Spinal cord (tissue), 10 donors: ENCODE data around the gene RIMBP2. TPM values are rescaled to one million over a fixed set of nuclear protein-coding genes. Genes with fewer than 3 reads are reported as not detected.
A peak's percentile ranks its signal among the peaks of the same experiment; 100 is the strongest.

Experiments
- DNase-seq, 6 donors: peaks; one replicate each; pipeline versions ENCODE4 v3.0.0 to v3.0.0-alpha.2; 2013 to 2015; ENCODE audit warnings: low spot score in 6 of 6, low read depth in 4 of 6
- H3K27ac ChIP-seq: one replicate; pipeline ENCODE4 v1.5.1; 2013; ENCODE audit warnings: low read depth, low read length, control low read depth
- H3K27me3 ChIP-seq: one replicate; pipeline ENCODE4 v1.6.1; 2013; ENCODE audit warnings: low read length; ENCODE audit not compliant: control insufficient read depth, insufficient read depth
- H3K36me3 ChIP-seq: one replicate; pipeline ENCODE4 v1.6.1; 2013; ENCODE audit warnings: low read length; ENCODE audit not compliant: control insufficient read depth, insufficient read depth
- H3K4me1 ChIP-seq: one replicate; pipeline ENCODE4 v1.6.1; 2013; ENCODE audit warnings: low read length; ENCODE audit not compliant: control insufficient read depth, insufficient read depth
- H3K4me3 ChIP-seq: one replicate; pipeline ENCODE4 v1.5.1; 2013; ENCODE audit warnings: low read depth, low read length, control low read depth
- H3K9me3 ChIP-seq: one replicate; pipeline ENCODE4 v1.6.1; 2013; ENCODE audit warnings: low read length; ENCODE audit not compliant: control insufficient read depth, insufficient read depth
- WGBS: methylation state at CpG from one replicate; pipeline ENCODE4 v1.1.5; 2013; ENCODE audit warnings: missing lambda C conversion rate; ENCODE audit not compliant: insufficient coverage; 5-methylcytosine and 5-hydroxymethylcytosine counted together
- polyA plus RNA-seq, 2 donors: library from polyadenylated mRNA; unstranded; fragments of 120-200 nt; gene quantifications; one replicate each; pipeline ENCODE4 v1.2.1, GENCODE V29; 2013; ENCODE audit not compliant: insufficient read length in 2 of 2
- total RNA-seq, 2 donors: library from RNA; depleted of rRNA in 1 of 2; stranded (reverse); fragments of 120-200 nt in 1 of 2; fragments of >200 nt in 1 of 2; gene quantifications; one replicate each; pipeline versions ENCODE4 v1.2.3 to v1.2.4, GENCODE V29; 2013 to 2014
- donor health status: healthy.

Gene RIMBP2
- total and polyA plus RNA-seq, 4 donors = 11.4 to 37.3 (median 27.5) TPM

GRCh38 chr12:130479401-130480125, 236.5 kb downstream of the RIMBP2 start:
- H3K36me3 ChIP-seq = peaks cover 27% of the 10 kb centered on the region
- no peak overlapping the region for H3K27ac ChIP-seq
- no peak for DNase-seq
- no peaks in the 10 kb centered on the region for H3K9me3 ChIP-seq
- H3K4me1 ChIP-seq = peaks cover 34% of the 10 kb centered on the region
- no peak overlapping the region for H3K4me3 ChIP-seq
- H3K27me3 ChIP-seq = peaks cover 6% of the 10 kb centered on the region
- WGBS = 78% methylated on average over 23 of the region's 23 CpGs

DNA sequence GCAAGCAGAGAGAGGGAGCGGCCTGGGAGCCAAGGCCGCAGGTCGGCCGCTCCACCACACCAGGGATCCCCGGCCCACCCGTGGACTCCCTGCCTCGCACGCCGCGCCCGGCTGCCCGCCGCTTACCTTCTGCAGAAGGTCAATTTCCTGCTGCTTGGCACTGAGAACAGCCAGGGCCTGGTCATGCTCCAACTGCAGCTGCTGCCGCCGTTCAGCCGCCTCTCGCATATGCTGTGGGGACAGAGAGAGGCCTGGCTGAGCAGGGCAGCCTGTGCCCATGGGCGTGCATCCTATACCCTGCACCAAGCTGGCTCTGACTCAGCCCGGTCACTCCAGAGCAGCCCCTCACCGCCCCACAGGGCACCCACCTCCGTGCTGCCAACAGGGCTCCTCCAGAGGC, 237.3 kb downstream of the RIMBP2 start:
- Histone ChIP-seq H3K4me1 (peaks cover 35% of the 10 kb centered on the region), H3K36me3 (peaks cover 25% of the 10 kb centered on the region), H3K4me3 (no peak overlapping the region), H3K27me3 (peaks cover 6% of the 10 kb centered on the region), H3K27ac (no peak overlapping the region), H3K9me3 (no peaks in the 10 kb centered on the region)
- no peak for DNase-seq
- WGBS = 87% methylated on average over 21 of the region's 21 CpGs

GRCh38 chr12:130477701-130478100, 238.4 kb downstream of the RIMBP2 start:
- H3K9me3 ChIP-seq = no peaks in the 10 kb centered on the region
- peaks cover 42% of the 10 kb centered on the region for H3K4me1 ChIP-seq
- WGBS = 74% methylated on average over 7 of the region's 9 CpGs
- no peak for DNase-seq
- H3K27ac ChIP-seq = no peak overlapping the region
- peaks cover 24% of the 10 kb centered on the region for H3K36me3 ChIP-seq
- no peak overlapping the region for H3K4me3 ChIP-seq
- peaks cover 6% of the 10 kb centered on the region for H3K27me3 ChIP-seq

- Histone ChIP-seq H3K27me3 (peaks cover 6% of the 10 kb centered on the region), H3K27ac (no peak overlapping the region), H3K36me3 (peaks cover 24% of the 10 kb centered on the region), H3K9me3 (no peaks in the 10 kb centered on the region), H3K4me3 (no peak overlapping the region), H3K4me1 (peaks cover 42% of the 10 kb centered on the region)
- WGBS = 48% methylated on average over 9 of the region's 12 CpGs
- DNase-seq = peak in 1 of 6 donors; percentile 73
Measured at GRCh38 chr12:130477266-130477665, 238.8 kb downstream of the RIMBP2 start.

GRCh38 chr12:130476451-130477135, 239.5 kb downstream of the RIMBP2 start:
- no peak overlapping the region for H3K4me3 ChIP-seq
- peaks cover 42% of the 10 kb centered on the region for H3K4me1 ChIP-seq
- 42% methylated on average over 19 of the region's 20 CpGs for WGBS
- peaks cover 26% of the 10 kb centered on the region for H3K36me3 ChIP-seq
- DNase-seq = peak in 1 of 6 donors; percentile 58
- peaks cover 6% of the 10 kb centered on the region for H3K27me3 ChIP-seq
- no peak overlapping the region for H3K27ac ChIP-seq
- H3K9me3 ChIP-seq = no peaks in the 10 kb centered on the region

- WGBS = 46% methylated on average over 22 of the region's 27 CpGs
Measured at GRCh38 chr12:130474599-130475269, 241.4 kb downstream of the RIMBP2 start.

GRCh38 chr12:130473266-130473665, 242.8 kb downstream of the RIMBP2 start:
- 74% methylated on average over 17 of the region's 17 CpGs for WGBS
- Histone ChIP-seq H3K27ac (no peak overlapping the region), H3K36me3 (peaks cover 23% of the 10 kb centered on the region), H3K4me1 (peaks cover 33% of the 10 kb centered on the region), H3K4me3 (no peak overlapping the region), H3K27me3 (peaks cover 6% of the 10 kb centered on the region), H3K9me3 (no peaks in the 10 kb centered on the region)
- no peak for DNase-seq

More at GRCh38 chr12:130474599-130475269, 241.4 kb downstream of the RIMBP2 start:
- Histone ChIP-seq H3K4me1 (peaks cover 34% of the 10 kb centered on the region), H3K9me3 (no peaks in the 10 kb centered on the region), H3K36me3 (peaks cover 27% of the 10 kb centered on the region), H3K27ac (no peak overlapping the region), H3K4me3 (no peak overlapping the region), H3K27me3 (peaks cover 6% of the 10 kb centered on the region)
- peak in 1 of 6 donors; percentile 69 for DNase-seq

DNA sequence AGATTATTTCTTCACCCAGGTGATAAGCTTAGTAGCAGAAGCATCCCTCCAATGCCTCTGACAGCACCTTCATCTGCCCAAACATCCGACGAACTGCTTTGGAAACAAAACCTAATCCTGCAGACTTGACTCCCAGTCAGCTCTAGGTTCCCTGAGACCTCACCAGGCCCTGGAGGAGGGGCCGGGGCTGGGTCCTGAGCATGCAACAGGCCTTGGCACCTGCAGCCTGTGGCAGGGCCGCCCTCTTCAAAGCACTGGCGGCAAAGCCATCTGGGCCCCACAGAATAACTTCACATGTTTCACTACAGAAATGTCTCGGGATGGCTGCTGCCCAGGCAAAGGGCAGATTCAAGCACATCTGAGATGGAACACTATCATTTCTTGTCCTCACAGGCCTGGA, 245.1 kb downstream of the RIMBP2 start:
- 91% methylated on average over 6 of the region's 6 CpGs for WGBS
- DNase-seq = no peak
- peaks cover 4% of the 10 kb centered on the region for H3K27me3 ChIP-seq
- H3K36me3 ChIP-seq = peaks cover 23% of the 10 kb centered on the region
- H3K9me3 ChIP-seq = no peaks in the 10 kb centered on the region
- peaks cover 21% of the 10 kb centered on the region for H3K4me1 ChIP-seq
- H3K27ac ChIP-seq = no peak overlapping the region
- no peak overlapping the region for H3K4me3 ChIP-seq

DNA sequence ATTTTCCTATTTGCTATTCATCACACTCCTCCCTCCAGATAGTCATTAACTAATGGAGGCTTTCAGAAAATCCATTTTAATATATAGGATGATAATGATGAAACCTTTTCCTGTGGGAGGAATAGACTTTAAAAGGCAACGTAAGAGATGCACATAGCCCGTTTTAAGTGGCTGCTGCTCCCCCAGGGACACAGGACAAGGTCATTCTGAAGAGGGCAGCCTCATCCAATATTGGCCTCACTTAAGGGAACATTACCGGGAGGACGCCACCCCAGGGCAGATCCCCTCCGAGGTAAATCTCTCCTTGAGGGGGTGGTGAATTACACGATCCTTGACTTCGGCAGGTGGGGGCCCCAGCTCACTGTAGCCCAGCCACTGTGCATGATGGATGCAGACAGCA, 246.5 kb downstream of the RIMBP2 start:
- Histone ChIP-seq H3K36me3 (peaks cover 26% of the 10 kb centered on the region), H3K27ac (no peak overlapping the region), H3K27me3 (no peaks in the 10 kb centered on the region), H3K4me3 (no peak overlapping the region), H3K9me3 (no peaks in the 10 kb centered on the region), H3K4me1 (peaks cover 9% of the 10 kb centered on the region)
- peak in 1 of 6 donors; percentile 80 for DNase-seq
- WGBS = 66% methylated on average over 3 of the region's 7 CpGs
